Natural killer cell (primary cell): Measurements from ENCODE around the gene C19orf85. TPM values are rescaled to one million over a fixed set of nuclear protein-coding genes. Genes with fewer than 3 reads are reported as not detected.

Experiments used
- ATAC-seq, 3 donors: fragments of 150-1000 bp in 2 of 3; fragments of 200-7000 bp in 1 of 3; cut with Tn5 transposase; 1 replicate in 1 of 3; 2 replicates in 2 of 3; pipeline ENCODE4 v1.10.0; 2021; ENCODE audit warnings: mild to moderate bottlenecking in 2 of 3, moderate library complexity in 2 of 3
- DNase-seq, 2 donors: peaks; one replicate each; pipeline versions ENCODE4 v3.0.0 to v3.0.0-alpha.2; 2013 to 2021; ENCODE audit warnings: mixed read lengths in 1 of 2
- H3K27ac ChIP-seq: one replicate; pipeline ENCODE4 v1.5.1; 2013; ENCODE audit warnings: mild to moderate bottlenecking, low read length
- H3K27me3 ChIP-seq: one replicate; pipeline ENCODE4 v1.6.1; 2013; ENCODE audit warnings: low read length; ENCODE audit not compliant: control insufficient read depth, insufficient read depth
- H3K36me3 ChIP-seq: one replicate; pipeline ENCODE4 v1.6.1; 2013; ENCODE audit warnings: low read length; ENCODE audit not compliant: control insufficient read depth, insufficient read depth
- H3K4me1 ChIP-seq: one replicate; pipeline ENCODE4 v1.6.1; 2013; ENCODE audit warnings: low read length; ENCODE audit not compliant: control insufficient read depth, insufficient read depth
- H3K4me3 ChIP-seq: one replicate; pipeline ENCODE4 v1.5.1; 2013; ENCODE audit warnings: low read length
- H3K9me3 ChIP-seq: one replicate; pipeline ENCODE4 v1.6.1; 2013; ENCODE audit warnings: low read length; ENCODE audit not compliant: control insufficient read depth, insufficient read depth
- H3K27ac Mint-ChIP-seq, 2 donors: one replicate each; pipeline ENCODE4 v1.8.0; 2022; ENCODE audit warnings: mild to moderate bottlenecking in 2 of 2, mixed read lengths in 2 of 2, moderate library complexity in 1 of 2
- H3K27me3 Mint-ChIP-seq, 2 donors: one replicate each; pipeline ENCODE4 v1.8.0; 2022; ENCODE audit warnings: low read depth in 2 of 2, mixed read lengths in 2 of 2
- H3K36me3 Mint-ChIP-seq: one replicate; pipeline ENCODE4 v1.8.0; 2022; ENCODE audit warnings: mixed read lengths
- H3K4me1 Mint-ChIP-seq, 2 donors: one replicate each; pipeline ENCODE4 v1.8.0; 2022; ENCODE audit warnings: mixed read lengths in 2 of 2
- H3K4me3 Mint-ChIP-seq: one replicate; pipeline ENCODE4 v1.8.0; 2022; ENCODE audit warnings: mild to moderate bottlenecking, moderate library complexity, mixed read lengths
- H3K9me3 Mint-ChIP-seq, 2 donors: one replicate each; pipeline ENCODE4 v1.8.0; 2022; ENCODE audit warnings: mixed read lengths in 2 of 2
- WGBS: methylation state at CpG from one replicate; pipeline ENCODE4 v1.1.7; 2013; ENCODE audit warnings: missing lambda C conversion rate; ENCODE audit not compliant: insufficient coverage; 5-methylcytosine and 5-hydroxymethylcytosine counted together
- intact Hi-C: fragments of 100-400 bp; cut with micrococcal nuclease; formaldehyde crosslinking; loops from one replicate; pipeline ENCODE4 v1.14.2; 2022
- total RNA-seq, 4 donors: library from RNA; stranded (reverse); fragments of 120-200 nt in 1 of 4; gene quantifications; one replicate each; pipeline versions ENCODE4 v1.2.3 to v1.2.4, GENCODE V29; 2013 to 2022
- TF ChIP-seq, protein P1 (sequence below): fragments of 200-600 bp; IDR thresholded peaks from one replicate; pipeline ENCODE4 v1.8.0; 2022; ENCODE audit warnings: antibody characterized with exemption

The C19orf85 gene
- total RNA-seq: not detected
- not detected for total RNA-seq (2013)

- ATAC-seq (no peak), DNase-seq (no peak)
- H3K27me3 Mint-ChIP-seq: peaks cover 0 to 5% of the 10 kb centered on the region in 2 donors
- WGBS: 81% methylated on average over 13 of the region's 14 CpGs
- Histone ChIP-seq H3K27me3 (no peaks in the 10 kb centered on the region), H3K27ac (no peak within 1 kb of the TSS), H3K36me3 (no peaks in the 10 kb centered on the region), H3K4me3 (no peak within 1 kb of the TSS), H3K4me1 (peaks cover 19% of the 10 kb centered on the region), H3K9me3 (no peaks in the 10 kb centered on the region)
- peaks cover 24 to 36% of the 10 kb centered on the region in 2 donors for H3K4me1 Mint-ChIP-seq
- TF ChIP-seq, protein P1, sequence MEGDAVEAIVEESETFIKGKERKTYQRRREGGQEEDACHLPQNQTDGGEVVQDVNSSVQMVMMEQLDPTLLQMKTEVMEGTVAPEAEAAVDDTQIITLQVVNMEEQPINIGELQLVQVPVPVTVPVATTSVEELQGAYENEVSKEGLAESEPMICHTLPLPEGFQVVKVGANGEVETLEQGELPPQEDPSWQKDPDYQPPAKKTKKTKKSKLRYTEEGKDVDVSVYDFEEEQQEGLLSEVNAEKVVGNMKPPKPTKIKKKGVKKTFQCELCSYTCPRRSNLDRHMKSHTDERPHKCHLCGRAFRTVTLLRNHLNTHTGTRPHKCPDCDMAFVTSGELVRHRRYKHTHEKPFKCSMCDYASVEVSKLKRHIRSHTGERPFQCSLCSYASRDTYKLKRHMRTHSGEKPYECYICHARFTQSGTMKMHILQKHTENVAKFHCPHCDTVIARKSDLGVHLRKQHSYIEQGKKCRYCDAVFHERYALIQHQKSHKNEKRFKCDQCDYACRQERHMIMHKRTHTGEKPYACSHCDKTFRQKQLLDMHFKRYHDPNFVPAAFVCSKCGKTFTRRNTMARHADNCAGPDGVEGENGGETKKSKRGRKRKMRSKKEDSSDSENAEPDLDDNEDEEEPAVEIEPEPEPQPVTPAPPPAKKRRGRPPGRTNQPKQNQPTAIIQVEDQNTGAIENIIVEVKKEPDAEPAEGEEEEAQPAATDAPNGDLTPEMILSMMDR: no peak
- intact Hi-C loops: no loop called here
- H3K9me3 Mint-ChIP-seq: no peaks in the 10 kb centered on the region
- H3K4me3 Mint-ChIP-seq: no peak within 1 kb of the TSS
- no peaks in the 10 kb centered on the region for H3K36me3 Mint-ChIP-seq
- H3K27ac Mint-ChIP-seq: no peak within 1 kb of the TSS
These were observed at the start of gene C19orf85 for GRCh38 chr19:55464662-55465054. TSS of gene C19orf85 (minus strand) at chr19:55464751. CDS start at chr19:55464554, 197 bp downstream.

GRCh38 chr19:55508120-55508519, 43.6 kb upstream of the C19orf85 start:
- Mint-ChIP-seq H3K36me3 (no peaks in the 10 kb centered on the region), H3K4me1 (peaks cover 12% of the 10 kb centered on the region in 2 donors), H3K4me3 (no peak overlapping the region), H3K9me3 (no peaks in the 10 kb centered on the region), H3K27ac (no peak overlapping the region), H3K27me3 (peaks cover 12 to 15% of the 10 kb centered on the region in 2 donors)
- ATAC-seq: no peak
- peaks cover 12% of the 10 kb centered on the region for H3K4me1 ChIP-seq
- H3K9me3 ChIP-seq: no peaks in the 10 kb centered on the region
- intact Hi-C loops: no loop called here
- H3K27ac ChIP-seq: no peak overlapping the region
- H3K4me3 ChIP-seq: no peak overlapping the region
- H3K27me3 ChIP-seq: no peaks in the 10 kb centered on the region
- TF ChIP-seq, protein P1: no peak
- 72% methylated on average over 9 of the region's 10 CpGs for WGBS
- DNase-seq: no peak
- H3K36me3 ChIP-seq: no peaks in the 10 kb centered on the region

DNA sequence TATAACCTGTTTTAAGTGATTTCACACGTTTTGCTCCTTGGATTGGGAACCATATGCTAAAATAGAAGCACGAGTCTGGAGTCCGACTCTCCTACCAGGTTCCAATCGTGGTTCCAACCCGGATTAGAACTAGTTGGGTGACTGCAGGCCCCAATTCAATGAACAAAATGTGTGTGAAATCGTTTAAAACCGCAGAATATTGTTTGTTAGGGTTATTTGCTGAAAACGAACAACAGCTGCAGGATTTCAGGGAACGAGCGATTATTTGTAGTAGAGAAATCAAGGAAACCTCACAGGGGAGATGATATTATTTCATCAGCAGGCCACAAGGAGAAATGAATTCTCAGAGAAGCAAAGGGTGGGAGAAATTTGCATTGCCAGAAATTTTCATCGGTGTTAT, 40.4 kb upstream of the C19orf85 start:
- Mint-ChIP-seq H3K36me3 (no peaks in the 10 kb centered on the region), H3K27ac (no peak overlapping the region), H3K4me1 (peaks cover 13 to 14% of the 10 kb centered on the region in 2 donors), H3K27me3 (peaks cover 0 to 3% of the 10 kb centered on the region in 2 donors), H3K9me3 (no peaks in the 10 kb centered on the region), H3K4me3 (no peak overlapping the region)
- intact Hi-C loops: loop anchor here (1.0 to 5.0 kb wide), 4 partner anchors 38 to 364 kb away; no protein-coding TSS in a partner anchor
- no peak overlapping the region for H3K4me3 ChIP-seq
- H3K9me3 ChIP-seq: no peaks in the 10 kb centered on the region
- H3K27me3 ChIP-seq: no peaks in the 10 kb centered on the region
- no peak overlapping the region for H3K27ac ChIP-seq
- no peaks in the 10 kb centered on the region for H3K36me3 ChIP-seq
- DNase-seq (no peak), ATAC-seq (no peak)
- WGBS: 84% methylated on average over 11 of the region's 11 CpGs
- peaks cover 14% of the 10 kb centered on the region for H3K4me1 ChIP-seq
- TF ChIP-seq, protein P1: no peak

GRCh38 chr19:55504252-55504603, 39.7 kb upstream of the C19orf85 start:
- intact Hi-C loops: loop anchor here (1.0 to 5.0 kb wide), 4 partner anchors 37 to 363 kb away; no protein-coding TSS in a partner anchor
- H3K9me3 Mint-ChIP-seq: no peaks in the 10 kb centered on the region
- peaks cover 0 to 3% of the 10 kb centered on the region in 2 donors for H3K27me3 Mint-ChIP-seq
- H3K36me3 ChIP-seq: no peaks in the 10 kb centered on the region
- no peaks in the 10 kb centered on the region for H3K9me3 ChIP-seq
- H3K4me1 Mint-ChIP-seq: peaks cover 13 to 14% of the 10 kb centered on the region in 2 donors
- H3K4me3 Mint-ChIP-seq: no peak overlapping the region
- ATAC-seq (no peak), DNase-seq (no peak)
- 30% methylated on average over 12 of the region's 13 CpGs for WGBS
- peak overlapping the region; percentile 89 to 90 for H3K27ac Mint-ChIP-seq
- no peaks in the 10 kb centered on the region for H3K27me3 ChIP-seq
- peak overlapping the region; percentile 54 for H3K4me3 ChIP-seq
- TF ChIP-seq, protein P1: peak; percentile 18
- H3K36me3 Mint-ChIP-seq: no peaks in the 10 kb centered on the region
- peaks cover 14% of the 10 kb centered on the region for H3K4me1 ChIP-seq
- peak overlapping the region; percentile 87 for H3K27ac ChIP-seq
